Gastrocnemius medialis (tissue), 4 donors: ENCODE measurements around the gene NCOR1. TPM values are rescaled to one million over a fixed set of nuclear protein-coding genes. Genes with fewer than 3 reads are reported as not detected.

ENCODE experiments used
- ATAC-seq, 2 donors: fragments of 150-250 bp; one replicate each; pipeline ENCODE4 v1.9.1; 2016
- DNase-seq, 2 donors: peaks; one replicate each; pipeline ENCODE4 v3.0.0-alpha.2; 2019
- H3K27ac ChIP-seq, 4 donors: fragments of 200-600 bp; sonication (generic); 1 replicate in 1 of 4; 2 replicates in 3 of 4; pipeline ENCODE4 v1.5.1; 2016 to 2018; ENCODE audit warnings: mild to moderate bottlenecking in 2 of 4, moderate library complexity in 1 of 4
- H3K27me3 ChIP-seq, 3 donors: fragments of 200-600 bp; sonication (generic) in 2 of 3; 1 replicate in 1 of 3; 2 replicates in 2 of 3; pipeline versions ENCODE4 v1.5.1 to v1.6.0; 2016 to 2019; ENCODE audit warnings: mild to moderate bottlenecking in 1 of 3, moderate library complexity in 1 of 3
- H3K36me3 ChIP-seq, 2 donors: fragments of 200-600 bp; sonication (generic) in 1 of 2; one replicate each; pipeline ENCODE4 v1.5.1; 2017 to 2018
- H3K4me1 ChIP-seq, 2 donors: fragments of 200-600 bp; sonication (generic) in 1 of 2; one replicate each; pipeline ENCODE4 v1.5.1; 2016 to 2017; ENCODE audit warnings: mild to moderate bottlenecking in 2 of 2
- H3K4me3 ChIP-seq, 4 donors: fragments of 200-600 bp; sonication (generic) in 3 of 4; 1 replicate in 1 of 4; 2 replicates in 3 of 4; pipeline ENCODE4 v1.5.1; 2016 to 2019; ENCODE audit warnings: mild to moderate bottlenecking in 2 of 4
- H3K9me3 ChIP-seq, 3 donors: fragments of 200-600 bp; sonication (generic) in 2 of 3; 1 replicate in 1 of 3; 2 replicates in 2 of 3; pipeline ENCODE4 v1.5.1; 2016 to 2019
- POLR2A ChIP-seq, 2 donors: fragments of 450-650 bp; IDR thresholded peaks; one replicate each; pipeline ENCODE4 v1.6.1; 2017; ENCODE audit warnings: antibody characterized with exemption in 2 of 2, mild to moderate bottlenecking in 2 of 2, moderate library complexity in 2 of 2
- in situ Hi-C, 4 donors: fragments of 200-750 bp; cut with MboI; loops; one replicate each; pipeline versions ENCODE4 v1.15.0 to v1.8.0; 2017; ENCODE audit warnings: low sequenced_read_pairs in 4 of 4
- intact Hi-C: fragments of 100-400 bp; cut with DNase I; formaldehyde crosslinking; loops from one replicate; pipeline ENCODE4 v1.15.1; 2023; ENCODE audit warnings: low total_unique reads
- total RNA-seq, 4 donors: library from RNA; depleted of rRNA; stranded (reverse); fragments of >200 nt; gene quantifications; one replicate each; pipeline versions ENCODE4 v1.1.0 to v1.2.3, GENCODE V29; 2016
- TF ChIP-seq, protein P1 (sequence below), 5 experiments: fragments of 450-650 bp in 3 of 5; fragments of 200-600 bp in 2 of 5; sonication (generic) in 2 of 5; IDR thresholded peaks in 4 of 5; conservative IDR thresholded peaks in 1 of 5; 1 replicate in 4 of 5; 2 replicates in 1 of 5; pipeline ENCODE4 v1.5.1; 2016 to 2019; ENCODE audit warnings: antibody characterized with exemption in 5 of 5, mild to moderate bottlenecking in 3 of 5, moderate library complexity in 3 of 5

NCOR1 gene
- total RNA-seq, 4 donors from 2014 or later, result 122 to 152 (median 132) TPM

DNA sequence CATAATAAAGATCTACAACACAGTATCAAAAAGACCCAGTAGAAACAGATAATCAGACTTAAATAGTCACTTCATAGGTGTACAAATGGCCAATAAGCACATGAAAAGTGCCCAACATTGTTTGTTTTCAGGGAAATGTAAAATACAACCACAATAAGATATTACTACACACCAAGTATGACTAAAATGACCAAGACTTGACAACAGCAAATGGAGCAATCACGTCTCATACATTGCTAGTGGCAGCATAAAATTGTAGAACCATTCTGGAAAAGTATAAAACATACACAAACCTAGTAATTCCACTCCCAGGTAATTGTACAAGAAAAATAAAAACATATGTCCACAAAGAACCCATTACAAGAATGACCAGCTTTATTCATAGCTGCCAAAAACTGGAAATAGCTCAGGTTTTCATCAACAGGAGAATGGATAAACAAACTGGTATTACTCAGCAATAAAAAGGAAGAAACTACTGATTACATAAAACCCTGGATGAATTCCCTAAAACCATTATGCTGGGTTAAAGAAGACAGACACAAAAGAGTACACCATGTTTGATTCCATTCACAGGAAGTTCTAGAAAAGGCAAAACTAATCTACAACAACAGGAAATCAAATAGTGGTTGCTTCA, 130.2 kb downstream of the NCOR1 start:
- H3K9me3 ChIP-seq, result no peaks in the 10 kb centered on the region
- TF ChIP-seq, protein P1, sequence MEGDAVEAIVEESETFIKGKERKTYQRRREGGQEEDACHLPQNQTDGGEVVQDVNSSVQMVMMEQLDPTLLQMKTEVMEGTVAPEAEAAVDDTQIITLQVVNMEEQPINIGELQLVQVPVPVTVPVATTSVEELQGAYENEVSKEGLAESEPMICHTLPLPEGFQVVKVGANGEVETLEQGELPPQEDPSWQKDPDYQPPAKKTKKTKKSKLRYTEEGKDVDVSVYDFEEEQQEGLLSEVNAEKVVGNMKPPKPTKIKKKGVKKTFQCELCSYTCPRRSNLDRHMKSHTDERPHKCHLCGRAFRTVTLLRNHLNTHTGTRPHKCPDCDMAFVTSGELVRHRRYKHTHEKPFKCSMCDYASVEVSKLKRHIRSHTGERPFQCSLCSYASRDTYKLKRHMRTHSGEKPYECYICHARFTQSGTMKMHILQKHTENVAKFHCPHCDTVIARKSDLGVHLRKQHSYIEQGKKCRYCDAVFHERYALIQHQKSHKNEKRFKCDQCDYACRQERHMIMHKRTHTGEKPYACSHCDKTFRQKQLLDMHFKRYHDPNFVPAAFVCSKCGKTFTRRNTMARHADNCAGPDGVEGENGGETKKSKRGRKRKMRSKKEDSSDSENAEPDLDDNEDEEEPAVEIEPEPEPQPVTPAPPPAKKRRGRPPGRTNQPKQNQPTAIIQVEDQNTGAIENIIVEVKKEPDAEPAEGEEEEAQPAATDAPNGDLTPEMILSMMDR (IDR thresholded peaks at IDR 0.05 in 4 of 5, conservative IDR thresholded peaks at IDR 0.05 in 1 of 5), result no peak
- no peak for DNase-seq
- no peaks in the 10 kb centered on the region for H3K27me3 ChIP-seq
- intact Hi-C loops, result no loop called here
- H3K4me3 ChIP-seq, result no peak overlapping the region
- ATAC-seq, result no peak
- in situ Hi-C loops, result no loop called here
- peaks cover under 1 to 5% of the 10 kb centered on the region in 2 donors for H3K4me1 ChIP-seq
- H3K36me3 ChIP-seq, result peaks cover 0 to 6% of the 10 kb centered on the region in 2 donors
- H3K27ac ChIP-seq, result peak overlapping the region; percentile 25 to 66 (median 47)

DNA sequence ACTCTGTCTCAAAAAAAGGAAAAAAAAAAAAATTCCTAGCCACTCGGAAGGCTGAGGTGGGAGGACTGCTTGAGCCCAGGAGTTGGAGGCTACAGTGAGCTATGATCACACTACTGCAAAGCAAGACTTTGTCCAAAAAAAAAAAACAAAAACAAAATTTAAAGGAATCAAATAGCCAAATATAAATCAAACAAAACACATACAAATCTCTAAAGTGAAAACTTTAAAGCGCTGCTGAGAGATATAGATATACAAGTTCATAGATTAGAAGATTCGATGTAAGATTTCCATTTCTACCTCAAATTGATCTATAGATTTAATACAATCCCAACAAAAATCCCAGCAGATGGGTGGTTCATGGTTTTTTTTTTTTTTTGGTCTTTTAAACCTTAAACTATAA, 132.1 kb downstream of the NCOR1 start:
- intact Hi-C loops (no loop called here), in situ Hi-C loops (no loop called here)
- H3K9me3 ChIP-seq, result no peaks in the 10 kb centered on the region
- TF ChIP-seq POLR2A (IDR thresholded peaks at IDR 0.05), result no peak
- TF ChIP-seq, protein P1 (IDR thresholded peaks at IDR 0.05 in 4 of 5, conservative IDR thresholded peaks at IDR 0.05 in 1 of 5), result no peak
- H3K4me1 ChIP-seq, result peaks cover 0 to 5% of the 10 kb centered on the region in 2 donors
- DNase-seq (no peak), ATAC-seq (no peak)
- no peaks in the 10 kb centered on the region for H3K27me3 ChIP-seq
- no peak overlapping the region for H3K27ac ChIP-seq
- no peak overlapping the region for H3K4me3 ChIP-seq
- H3K36me3 ChIP-seq, result peaks cover 0 to 25% of the 10 kb centered on the region in 2 donors

DNA sequence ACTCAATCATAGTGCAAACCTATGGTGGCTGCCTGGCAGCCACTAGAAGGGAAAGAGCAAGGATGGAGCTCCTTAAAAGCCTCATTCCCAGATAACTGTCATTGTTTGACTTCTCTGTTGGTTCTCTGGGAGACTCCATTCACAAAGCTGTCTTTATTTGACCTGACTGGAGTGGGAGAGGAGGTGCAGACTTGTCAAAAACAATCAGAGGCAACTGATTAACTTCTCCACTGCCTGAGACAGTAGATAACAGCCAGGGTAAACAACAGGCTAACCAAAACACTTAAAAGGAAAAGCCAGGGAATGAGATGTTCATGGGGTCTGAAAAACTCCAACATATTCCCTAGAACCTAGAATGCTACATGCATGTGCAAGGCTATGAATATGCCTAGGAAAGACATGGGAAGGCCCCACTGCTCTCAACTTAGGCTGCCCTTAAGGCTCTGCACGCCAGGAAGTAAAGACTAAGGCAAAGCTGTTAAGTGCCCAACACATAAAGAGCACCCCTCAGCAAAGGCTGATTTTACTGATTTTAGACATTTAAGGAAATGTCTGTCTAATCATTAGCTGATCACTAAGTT, 133.7 kb downstream of the NCOR1 start:
- H3K36me3 ChIP-seq, result peaks cover 0 to 32% of the 10 kb centered on the region in 2 donors
- no peak for ATAC-seq

DNA sequence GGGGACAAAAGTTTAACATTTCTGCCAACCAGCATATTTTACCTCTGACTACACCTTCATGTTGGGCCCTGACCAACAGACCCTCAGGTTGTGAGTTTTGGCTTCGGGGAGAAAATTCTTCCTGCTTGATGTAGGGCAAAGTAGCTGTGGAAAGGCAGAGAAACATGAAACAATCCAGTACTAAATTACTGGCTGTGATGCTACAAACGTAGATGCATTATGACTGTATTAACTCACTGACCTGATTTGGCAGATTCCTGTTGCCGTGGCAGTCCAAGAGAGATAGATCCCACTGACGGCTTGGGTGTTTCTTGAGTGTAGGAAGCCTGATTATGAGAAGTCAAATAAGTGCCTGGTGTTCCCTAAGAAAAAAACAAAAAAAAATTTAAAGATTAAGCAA, 135.0 kb downstream of the NCOR1 start:
- Histone ChIP-seq H3K27ac (no peak overlapping the region), H3K36me3 (peaks cover 0 to 42% of the 10 kb centered on the region in 2 donors), H3K4me1 (no peaks in the 10 kb centered on the region), H3K9me3 (no peaks in the 10 kb centered on the region), H3K4me3 (no peak overlapping the region), H3K27me3 (no peaks in the 10 kb centered on the region)
- TF ChIP-seq, protein P1 (IDR thresholded peaks at IDR 0.05 in 4 of 5, conservative IDR thresholded peaks at IDR 0.05 in 1 of 5), result no peak
- no peak for TF ChIP-seq POLR2A (IDR thresholded peaks at IDR 0.05)
- in situ Hi-C loops, result no loop called here
- intact Hi-C loops, result no loop called here
- DNase-seq (no peak), ATAC-seq (no peak)

More for the DNA sequence above, 133.7 kb downstream of the NCOR1 start:
- TF ChIP-seq POLR2A (IDR thresholded peaks at IDR 0.05), result no peak
- TF ChIP-seq, protein P1 (IDR thresholded peaks at IDR 0.05 in 4 of 5, conservative IDR thresholded peaks at IDR 0.05 in 1 of 5), result no peak
- H3K27ac ChIP-seq, result no peak overlapping the region
- DNase-seq, result no peak
- in situ Hi-C loops, result no loop called here
- no peaks in the 10 kb centered on the region for H3K27me3 ChIP-seq
- H3K4me1 ChIP-seq, result peaks cover 0 to 5% of the 10 kb centered on the region in 2 donors
- intact Hi-C loops, result no loop called here
- no peaks in the 10 kb centered on the region for H3K9me3 ChIP-seq
- no peak overlapping the region for H3K4me3 ChIP-seq
